GM21447 (cell line): ENCODE measurements around the gene F12.

Source experiments
- ATAC-seq: cut with Tn5 transposase; IDR thresholded peaks from one replicate; pipeline ENCODE4 v1.9.1; 2021; ENCODE audit not compliant: unreplicated experiment

Gene F12

GRCh38 chr5:177409043-177409801 is at the start of gene F12:
TSS of gene F12 (minus strand) at chr5:177409564. CDS start at chr5:177409527, 37 bp downstream.
- no peak for ATAC-seq

- ATAC-seq = no peak
These were observed 49.6 kb upstream of the F12 start for GRCh38 chr5:177458912-177459350.

GRCh38 chr5:177457852-177458681 is 48.7 kb upstream of the F12 start:
- ATAC-seq = no peak

GRCh38 chr5:177456976-177457851 is 47.9 kb upstream of the F12 start:
- peak; percentile 42 for ATAC-seq

GRCh38 chr5:177456591-177456964 is 47.2 kb upstream of the F12 start:
- no peak for ATAC-seq

- ATAC-seq = peak; percentile 16
These were observed 46.6 kb upstream of the F12 start for GRCh38 chr5:177455661-177456590.

- ATAC-seq = peak; percentile 44
These were observed 45.8 kb upstream of the F12 start for GRCh38 chr5:177455036-177455660.

GRCh38 chr5:177454397-177455035 is 45.2 kb upstream of the F12 start:
- ATAC-seq = peak; percentile 43

- peak; percentile 3 for ATAC-seq
These were observed 44.6 kb upstream of the F12 start for GRCh38 chr5:177453852-177454396.

GRCh38 chr5:177452688-177453638 is 43.6 kb upstream of the F12 start:
- ATAC-seq = no peak

GRCh38 chr5:177450667-177451424 is 41.5 kb upstream of the F12 start:
- ATAC-seq = no peak

- no peak for ATAC-seq
These were observed 40.0 kb upstream of the F12 start for GRCh38 chr5:177449140-177450061.

GRCh38 chr5:177448244-177448950 is 39.0 kb upstream of the F12 start:
- no peak for ATAC-seq

- no peak for ATAC-seq
These were observed 38.4 kb upstream of the F12 start for GRCh38 chr5:177447611-177448243.
